ENCODE results near the gene PRR14.

PRR14 gene

DNA sequence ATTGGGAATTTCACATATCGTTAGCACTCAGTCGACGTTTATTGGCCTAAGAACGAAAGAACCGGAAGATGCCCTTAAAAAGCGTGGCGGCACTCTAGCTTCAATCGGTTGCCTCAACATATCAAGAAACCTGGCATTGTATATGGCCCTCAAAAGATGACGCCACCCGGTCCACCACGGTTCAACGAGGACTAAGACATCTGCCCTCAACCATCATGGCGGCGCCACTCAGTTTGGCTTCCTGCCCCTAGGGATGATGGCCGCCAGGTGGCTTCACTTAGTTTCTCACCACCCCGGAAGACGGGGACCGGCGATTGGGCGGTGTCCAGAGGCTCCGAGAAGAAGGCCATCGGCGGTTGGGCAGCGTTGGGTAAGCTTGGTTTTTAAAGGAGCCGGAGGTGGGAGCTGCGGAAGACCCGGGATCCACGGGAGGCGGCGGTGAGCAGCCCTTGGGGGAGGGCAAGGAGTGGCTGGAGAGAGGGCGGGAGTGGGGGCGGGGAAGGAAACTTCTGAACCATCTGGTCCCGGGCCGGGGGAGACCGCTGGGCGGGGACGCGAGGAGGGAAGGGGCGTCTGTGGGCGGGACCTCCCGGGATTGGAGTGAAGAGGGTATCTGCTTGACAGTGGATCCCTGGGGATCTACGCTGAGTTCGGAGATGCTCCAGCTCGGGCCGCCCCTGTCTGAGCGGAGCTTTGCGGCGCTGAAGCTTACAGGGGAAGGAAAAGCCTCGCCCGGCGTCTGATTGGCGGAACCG is at the start of gene PRR14:
Gene PRR14 (plus strand): TSS at position 592 of the 755 bp plus-strand sequence. CDS start 686 bp downstream, outside the sequence.
- H3K27ac ChIP-seq (ENCODE audit: low read length) = peak within 1 kb of the TSS; percentile 95
- peaks cover 3 to 22% of the 10 kb centered on the region in 2 donors for H3K4me1 ChIP-seq (ENCODE audit: control insufficient read depth in 1 of 2, insufficient read depth in 2 of 2, low read length in 2 of 2)
- H3K9me3 ChIP-seq (ENCODE audit: control insufficient read depth in 1 of 2, low read length in 2 of 2) = no peaks in the 10 kb centered on the region
- no peaks in the 10 kb centered on the region for H3K27me3 ChIP-seq (ENCODE audit: low read depth, low read length)
- H3K4me3 ChIP-seq (ENCODE audit: low read depth in 1 of 2, low read length in 2 of 2) = peak within 1 kb of the TSS; percentile 81 to 94
- H3K36me3 ChIP-seq (ENCODE audit: control insufficient read depth in 1 of 2, insufficient read depth in 2 of 2, low read length in 2 of 2) = peaks cover 20 to 28% of the 10 kb centered on the region in 2 donors

GRCh38 chr16:30601966-30602365 is 48.8 kb upstream of the PRR14 start:
- no peaks in the 10 kb centered on the region for H3K27me3 ChIP-seq (ENCODE audit: low read depth, low read length)
- H3K4me3 ChIP-seq (ENCODE audit: low read depth in 1 of 2, low read length in 2 of 2) = no peak overlapping the region
- peaks cover 13 to 28% of the 10 kb centered on the region in 2 donors for H3K4me1 ChIP-seq (ENCODE audit: control insufficient read depth in 1 of 2, insufficient read depth in 2 of 2, low read length in 2 of 2)
- peak overlapping the region; percentile 14 for H3K27ac ChIP-seq (ENCODE audit: low read length)
- no peaks in the 10 kb centered on the region for H3K9me3 ChIP-seq (ENCODE audit: control insufficient read depth in 1 of 2, low read length in 2 of 2)
- H3K36me3 ChIP-seq (ENCODE audit: control insufficient read depth in 1 of 2, insufficient read depth in 2 of 2, low read length in 2 of 2) = peaks cover 11 to 27% of the 10 kb centered on the region in 2 donors

- Histone ChIP-seq H3K4me3 (ENCODE audit: low read depth in 1 of 2, low read length in 2 of 2) (no peak overlapping the region), H3K36me3 (ENCODE audit: control insufficient read depth in 1 of 2, insufficient read depth in 2 of 2, low read length in 2 of 2) (peaks cover 11 to 27% of the 10 kb centered on the region in 2 donors), H3K27me3 (ENCODE audit: low read depth, low read length) (no peaks in the 10 kb centered on the region), H3K27ac (ENCODE audit: low read length) (peak overlapping the region; percentile 27), H3K9me3 (ENCODE audit: control insufficient read depth in 1 of 2, low read length in 2 of 2) (no peaks in the 10 kb centered on the region), H3K4me1 (ENCODE audit: control insufficient read depth in 1 of 2, insufficient read depth in 2 of 2, low read length in 2 of 2) (peaks cover 13 to 28% of the 10 kb centered on the region in 2 donors)
Measured at GRCh38 chr16:30602616-30603277, 48.0 kb upstream of the PRR14 start.

GRCh38 chr16:30603945-30604315 is 46.8 kb upstream of the PRR14 start:
- Histone ChIP-seq H3K4me3 (ENCODE audit: low read depth in 1 of 2, low read length in 2 of 2) (no peak overlapping the region), H3K27ac (ENCODE audit: low read length) (peak overlapping the region; percentile 27), H3K9me3 (ENCODE audit: control insufficient read depth in 1 of 2, low read length in 2 of 2) (no peaks in the 10 kb centered on the region), H3K27me3 (ENCODE audit: low read depth, low read length) (no peaks in the 10 kb centered on the region), H3K4me1 (ENCODE audit: control insufficient read depth in 1 of 2, insufficient read depth in 2 of 2, low read length in 2 of 2) (peaks cover 17 to 35% of the 10 kb centered on the region in 2 donors), H3K36me3 (ENCODE audit: control insufficient read depth in 1 of 2, insufficient read depth in 2 of 2, low read length in 2 of 2) (peaks cover 11 to 32% of the 10 kb centered on the region in 2 donors)

DNA sequence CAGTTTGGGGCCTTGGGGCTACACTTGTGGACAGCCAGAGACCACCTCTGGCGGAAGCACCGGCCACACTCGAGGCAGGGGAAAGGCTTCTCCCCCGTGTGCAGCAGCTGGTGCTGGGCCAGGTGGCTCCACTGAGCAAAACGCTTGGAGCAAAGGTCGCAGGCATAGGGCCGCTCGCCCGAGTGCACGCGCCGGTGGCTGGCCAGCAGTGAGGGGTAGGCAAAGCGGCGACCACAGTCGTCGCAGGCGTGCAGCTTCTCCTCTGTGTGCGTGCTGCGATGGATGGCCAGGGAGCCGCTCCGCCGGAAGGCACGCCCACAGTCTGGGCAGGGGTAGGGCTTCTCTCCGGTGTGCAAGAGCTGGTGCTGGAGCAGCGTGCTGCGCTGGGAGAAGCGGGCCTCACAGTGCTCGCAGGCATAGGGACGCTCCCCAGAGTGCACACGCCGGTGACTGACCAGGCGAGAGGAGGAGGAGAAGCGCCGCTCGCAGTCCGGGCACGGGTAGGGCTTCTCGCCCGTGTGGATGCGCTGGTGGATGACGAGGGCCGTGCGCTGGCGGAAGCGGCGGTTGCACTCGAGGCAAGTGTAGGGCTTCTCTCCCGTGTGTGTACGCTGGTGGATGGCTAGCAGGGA is 46.3 kb upstream of the PRR14 start:
- Histone ChIP-seq H3K36me3 (ENCODE audit: control insufficient read depth in 1 of 2, insufficient read depth in 2 of 2, low read length in 2 of 2) (peaks cover 11 to 32% of the 10 kb centered on the region in 2 donors), H3K4me3 (ENCODE audit: low read depth in 1 of 2, low read length in 2 of 2) (no peak overlapping the region), H3K27ac (ENCODE audit: low read length) (no peak overlapping the region), H3K27me3 (ENCODE audit: low read depth, low read length) (no peaks in the 10 kb centered on the region), H3K9me3 (ENCODE audit: control insufficient read depth in 1 of 2, low read length in 2 of 2) (no peaks in the 10 kb centered on the region), H3K4me1 (ENCODE audit: control insufficient read depth in 1 of 2, insufficient read depth in 2 of 2, low read length in 2 of 2) (peaks cover 19 to 40% of the 10 kb centered on the region in 2 donors)

- no peak overlapping the region for H3K4me3 ChIP-seq (ENCODE audit: low read depth in 1 of 2, low read length in 2 of 2)
- no peaks in the 10 kb centered on the region for H3K9me3 ChIP-seq (ENCODE audit: control insufficient read depth in 1 of 2, low read length in 2 of 2)
- H3K27me3 ChIP-seq (ENCODE audit: low read depth, low read length) = no peaks in the 10 kb centered on the region
- H3K36me3 ChIP-seq (ENCODE audit: control insufficient read depth in 1 of 2, insufficient read depth in 2 of 2, low read length in 2 of 2) = peaks cover 11 to 32% of the 10 kb centered on the region in 2 donors
- no peak overlapping the region for H3K27ac ChIP-seq (ENCODE audit: low read length)
- H3K4me1 ChIP-seq (ENCODE audit: control insufficient read depth in 1 of 2, insufficient read depth in 2 of 2, low read length in 2 of 2) = peaks cover 19 to 40% of the 10 kb centered on the region in 2 donors
Measured at GRCh38 chr16:30605158-30605557, 45.6 kb upstream of the PRR14 start.

GRCh38 chr16:30606004-30606403 is 44.8 kb upstream of the PRR14 start:
- Histone ChIP-seq H3K4me3 (ENCODE audit: low read depth in 1 of 2, low read length in 2 of 2) (no peak overlapping the region), H3K4me1 (ENCODE audit: control insufficient read depth in 1 of 2, insufficient read depth in 2 of 2, low read length in 2 of 2) (peaks cover 19 to 43% of the 10 kb centered on the region in 2 donors), H3K9me3 (ENCODE audit: control insufficient read depth in 1 of 2, low read length in 2 of 2) (no peaks in the 10 kb centered on the region), H3K36me3 (ENCODE audit: control insufficient read depth in 1 of 2, insufficient read depth in 2 of 2, low read length in 2 of 2) (peaks cover 11 to 32% of the 10 kb centered on the region in 2 donors), H3K27ac (ENCODE audit: low read length) (no peak overlapping the region), H3K27me3 (ENCODE audit: low read depth, low read length) (no peaks in the 10 kb centered on the region)

GRCh38 chr16:30609002-30609925 is 41.5 kb upstream of the PRR14 start:
- Histone ChIP-seq H3K27ac (ENCODE audit: low read length) (peak overlapping the region; percentile 94), H3K27me3 (ENCODE audit: low read depth, low read length) (no peaks in the 10 kb centered on the region), H3K36me3 (ENCODE audit: control insufficient read depth in 1 of 2, insufficient read depth in 2 of 2, low read length in 2 of 2) (peaks cover under 1 to 17% of the 10 kb centered on the region in 2 donors), H3K9me3 (ENCODE audit: control insufficient read depth in 1 of 2, low read length in 2 of 2) (no peaks in the 10 kb centered on the region), H3K4me1 (ENCODE audit: control insufficient read depth in 1 of 2, insufficient read depth in 2 of 2, low read length in 2 of 2) (peaks cover 6 to 24% of the 10 kb centered on the region in 2 donors), H3K4me3 (ENCODE audit: low read depth in 1 of 2, low read length in 2 of 2) (peak overlapping the region; percentile 91 to 94)

DNA sequence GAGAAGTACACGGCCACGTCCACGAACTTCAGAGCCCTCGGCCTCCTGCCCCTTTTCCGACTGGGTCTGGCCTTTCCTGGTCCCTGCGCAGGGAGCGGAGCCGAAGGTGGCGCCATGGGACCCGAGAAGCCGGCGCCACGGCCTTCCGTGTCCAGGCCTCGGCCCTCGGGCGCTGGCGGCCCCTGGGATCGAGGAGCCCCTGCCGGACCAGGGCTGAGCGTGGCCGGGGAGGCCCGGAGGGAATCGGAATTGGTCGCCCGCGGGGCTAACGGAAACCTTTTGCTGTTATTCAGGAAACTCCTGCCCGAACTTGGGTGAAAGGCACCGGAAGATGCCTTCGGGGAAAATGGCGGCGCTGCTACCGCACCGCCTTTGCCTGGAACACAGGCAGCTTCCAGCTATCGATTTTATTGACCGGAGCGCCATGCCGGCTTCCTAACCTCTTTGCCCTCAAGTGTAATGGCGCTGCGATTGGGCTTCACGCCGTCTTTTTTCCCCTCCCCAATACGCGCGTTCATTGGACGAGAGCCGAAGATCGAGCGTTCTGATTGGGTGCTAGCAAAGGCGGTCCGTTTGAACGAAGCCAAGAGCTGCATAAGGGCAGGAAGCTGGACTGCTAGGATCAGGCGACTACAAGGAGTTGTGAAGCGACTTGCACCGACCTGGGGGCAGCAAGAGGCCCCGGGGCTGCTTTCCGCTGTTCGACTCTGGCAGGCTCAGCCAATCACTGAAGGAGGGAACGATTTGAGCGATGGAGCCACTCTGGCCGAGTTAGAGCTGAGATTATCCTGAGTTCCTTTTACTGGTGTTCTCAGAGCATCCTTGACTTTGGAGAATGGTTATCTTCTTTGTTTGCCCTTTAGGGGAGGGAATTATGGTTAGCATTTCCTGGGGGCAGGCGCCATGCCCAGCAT is 40.6 kb upstream of the PRR14 start, which contains the start of gene ZNF689:
Gene ZNF689 (minus strand): TSS at position 464 of the 914 bp plus-strand sequence. CDS start 348 bp downstream, at position 116.
- peak within 1 kb of the TSS; percentile 94 for H3K27ac ChIP-seq (ENCODE audit: low read length)
- H3K4me1 ChIP-seq (ENCODE audit: control insufficient read depth in 1 of 2, insufficient read depth in 2 of 2, low read length in 2 of 2) = peaks cover 6 to 15% of the 10 kb centered on the region in 2 donors
- no peaks in the 10 kb centered on the region for H3K27me3 ChIP-seq (ENCODE audit: low read depth, low read length)
- H3K4me3 ChIP-seq (ENCODE audit: low read depth in 1 of 2, low read length in 2 of 2) = peak within 1 kb of the TSS; percentile 91 to 94
- H3K36me3 ChIP-seq (ENCODE audit: control insufficient read depth in 1 of 2, insufficient read depth in 2 of 2, low read length in 2 of 2) = peaks cover 0 to 8% of the 10 kb centered on the region in 2 donors
- no peaks in the 10 kb centered on the region for H3K9me3 ChIP-seq (ENCODE audit: control insufficient read depth in 1 of 2, low read length in 2 of 2)

Measured in muscle layer of duodenum (tissue), 2 donors.